ENCODE results near the gene LHFPL3. TPM values are rescaled to one million over a fixed set of nuclear protein-coding genes. Genes with fewer than 3 reads are reported as not detected.
"Not testable (repeated sequence)": the region's sequence is repeated elsewhere in the genome, so short reads cannot be mapped to it uniquely, and the experiment has no call there.

Gene LHFPL3
- polyA plus RNA-seq, 1 experiment: not detected

DNA sequence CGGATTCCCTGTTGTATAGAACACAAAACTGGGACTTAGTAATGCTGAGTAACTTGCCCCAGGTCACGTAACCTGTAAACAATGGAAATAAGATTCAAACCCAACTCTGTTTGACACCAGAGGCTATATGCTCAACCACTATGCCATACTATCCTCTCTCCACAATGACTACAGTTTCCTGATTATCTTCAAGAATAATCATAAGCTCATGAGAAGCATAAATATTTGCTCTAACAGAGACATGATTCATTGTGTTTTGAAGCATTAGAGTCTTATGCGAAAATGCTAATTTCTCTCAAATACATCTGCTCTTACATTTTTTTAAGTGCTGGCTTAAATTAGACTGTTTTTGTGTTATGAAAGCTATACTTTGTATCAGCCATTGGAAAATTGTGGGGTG, 241.3 kb downstream of the LHFPL3 start:
- H3K4me3 ChIP-seq (ENCODE audit: low read depth, low read length): no peak overlapping the region
- H3K27me3 ChIP-seq (ENCODE audit: control insufficient read depth, insufficient read depth, low read length): no peaks in the 10 kb centered on the region
- ChIA-PET POLR2A (no interaction called here), CTCF (no interaction called here)
- TF ChIP-seq CTCF (IDR thresholded peaks at IDR 0.05; ENCODE audit: insufficient read depth, low read depth, low read length): no peak
- no peaks in the 10 kb centered on the region for H3K36me3 ChIP-seq (ENCODE audit: control insufficient read depth, insufficient read depth, low read length)
- no peak for DNase-seq (ENCODE audit: low read depth)

DNA sequence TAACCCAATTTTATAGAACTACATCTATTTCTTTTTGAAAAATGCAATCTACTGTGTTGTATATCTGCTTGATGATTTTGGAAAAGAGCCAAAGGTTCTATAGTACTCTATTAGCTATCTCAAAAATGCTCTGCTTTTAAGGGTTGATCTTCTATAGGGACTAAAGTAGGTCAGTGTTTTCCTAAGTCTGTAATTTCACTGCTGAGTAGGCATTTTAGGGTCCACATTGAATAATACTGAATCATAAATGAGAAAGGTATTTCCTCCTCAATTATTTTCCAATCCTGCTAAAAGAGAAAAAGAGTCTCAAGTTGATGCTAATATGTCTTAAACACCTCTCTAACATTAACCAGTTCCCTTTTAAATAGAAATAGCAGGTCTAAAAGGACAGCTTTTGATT, 244.2 kb downstream of the LHFPL3 start:
- TF ChIP-seq CTCF (IDR thresholded peaks at IDR 0.05; ENCODE audit: insufficient read depth, low read depth, low read length): no peak
- H3K27me3 ChIP-seq (ENCODE audit: control insufficient read depth, insufficient read depth, low read length): no peaks in the 10 kb centered on the region
- POLR2A ChIA-PET: no interaction called here
- CTCF ChIA-PET: no interaction called here
- H3K36me3 ChIP-seq (ENCODE audit: control insufficient read depth, insufficient read depth, low read length): no peaks in the 10 kb centered on the region
- no peak for DNase-seq (ENCODE audit: low read depth)
- H3K4me3 ChIP-seq (ENCODE audit: low read depth, low read length): no peak overlapping the region

GRCh38 chr7:104584620-104585019, 256.2 kb downstream of the LHFPL3 start:
- no peaks in the 10 kb centered on the region for H3K27me3 ChIP-seq (ENCODE audit: control insufficient read depth, insufficient read depth, low read length)
- ChIA-PET POLR2A (no interaction called here), CTCF (no interaction called here)
- H3K4me3 ChIP-seq (ENCODE audit: low read depth, low read length): no peak overlapping the region
- H3K36me3 ChIP-seq (ENCODE audit: control insufficient read depth, insufficient read depth, low read length): no peaks in the 10 kb centered on the region
- DNase-seq (ENCODE audit: low read depth): no peak
- TF ChIP-seq CTCF (IDR thresholded peaks at IDR 0.05; ENCODE audit: insufficient read depth, low read depth, low read length): no peak

DNA sequence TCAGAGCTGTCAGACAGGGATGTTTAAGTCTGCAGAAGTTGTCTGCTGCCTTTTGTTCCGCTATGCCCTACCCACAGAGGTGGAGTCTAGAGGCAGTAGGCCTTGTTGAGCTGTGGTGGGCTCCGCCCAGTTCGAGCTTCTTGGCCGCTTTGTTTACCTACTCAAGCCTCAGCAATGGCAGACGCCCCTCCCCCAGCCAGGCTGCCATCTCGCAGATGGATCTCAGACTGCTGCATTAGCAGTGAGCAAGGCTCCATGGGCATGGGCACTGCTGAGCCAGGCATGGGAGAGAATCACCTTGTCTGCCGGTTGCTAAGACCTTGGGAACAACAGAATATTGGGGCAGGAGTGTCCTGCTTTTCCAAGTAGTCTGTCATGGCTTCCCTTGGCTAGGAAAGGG, 267.2 kb downstream of the LHFPL3 start:
- H3K36me3 ChIP-seq (ENCODE audit: control insufficient read depth, insufficient read depth, low read length); DNase-seq (ENCODE audit: low read depth); POLR2A ChIA-PET; H3K27me3 ChIP-seq (ENCODE audit: control insufficient read depth, insufficient read depth, low read length); H3K4me3 ChIP-seq (ENCODE audit: low read depth, low read length); CTCF ChIA-PET: not testable (repeated sequence)

- CTCF ChIA-PET: no interaction called here
- Histone ChIP-seq H3K27me3 (ENCODE audit: control insufficient read depth, insufficient read depth, low read length) (no peaks in the 10 kb centered on the region), H3K4me3 (ENCODE audit: low read depth, low read length) (no peak overlapping the region), H3K36me3 (ENCODE audit: control insufficient read depth, insufficient read depth, low read length) (no peaks in the 10 kb centered on the region)
- no peak for DNase-seq (ENCODE audit: low read depth)
- POLR2A ChIA-PET: no interaction called here
- TF ChIP-seq CTCF (IDR thresholded peaks at IDR 0.05; ENCODE audit: insufficient read depth, low read depth, low read length): no peak
Measured at GRCh38 chr7:104603957-104604356, 275.6 kb downstream of the LHFPL3 start.

DNA sequence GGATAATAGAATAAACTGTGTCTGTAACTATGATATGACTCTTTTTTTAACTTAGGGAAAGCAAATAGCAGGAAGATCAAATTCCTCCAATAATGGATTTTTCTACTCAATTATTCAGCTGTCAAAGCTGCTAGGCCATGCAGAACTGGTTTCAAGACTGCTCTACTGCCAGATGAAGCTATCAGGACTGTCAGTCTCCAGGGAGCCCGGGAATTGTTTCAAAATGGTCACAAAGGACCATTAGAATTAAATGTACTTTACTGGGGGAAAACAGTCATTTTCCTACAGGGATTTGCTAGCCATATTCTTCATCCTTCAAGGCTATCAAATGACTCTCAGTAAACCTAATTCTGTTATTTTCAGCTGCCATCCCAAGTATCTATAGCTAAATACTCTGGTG, 276.3 kb downstream of the LHFPL3 start:
- POLR2A ChIA-PET: no interaction called here
- H3K4me3 ChIP-seq (ENCODE audit: low read depth, low read length): no peak overlapping the region
- TF ChIP-seq CTCF (IDR thresholded peaks at IDR 0.05; ENCODE audit: insufficient read depth, low read depth, low read length): no peak
- CTCF ChIA-PET: no interaction called here
- H3K36me3 ChIP-seq (ENCODE audit: control insufficient read depth, insufficient read depth, low read length): no peaks in the 10 kb centered on the region
- H3K27me3 ChIP-seq (ENCODE audit: control insufficient read depth, insufficient read depth, low read length): no peaks in the 10 kb centered on the region
- DNase-seq (ENCODE audit: low read depth): no peak
